HEK293T (cell line): ENCODE data around the gene PAQR5.

Source experiments
- ARNT ChIP-seq: fragments of 450-650 bp; IDR thresholded peaks from 2 replicates; pipeline ENCODE4 v1.6.1; 2017; ENCODE audit warnings: mild to moderate bottlenecking
- FOXM1 ChIP-seq: fragments of 450-650 bp; IDR thresholded peaks from 2 replicates; pipeline ENCODE4 v1.6.1; 2017; ENCODE audit warnings: mild to moderate bottlenecking, borderline replicate concordance
- SP1 ChIP-seq: fragments of 450-650 bp; IDR thresholded peaks from 2 replicates; pipeline ENCODE4 v1.6.1; 2017

- TF ChIP-seq FOXM1 (no peak), ARNT (no peak), SP1 (no peak)
These were observed 14.8 kb downstream of the PAQR5 start for GRCh38 chr15:69313432-69314000.
